NCI-H748 (cell line): Measurements from ENCODE around the gene DOCK1.
A peak's percentile ranks its signal among the peaks of the same experiment; 100 is the strongest.

Experiments used
- DNase-seq: peaks from one replicate; lab custom pipeline; 2025; ENCODE audit not compliant: unreplicated experiment; lab: John Stamatoyannopoulos, UW

Gene DOCK1

DNA sequence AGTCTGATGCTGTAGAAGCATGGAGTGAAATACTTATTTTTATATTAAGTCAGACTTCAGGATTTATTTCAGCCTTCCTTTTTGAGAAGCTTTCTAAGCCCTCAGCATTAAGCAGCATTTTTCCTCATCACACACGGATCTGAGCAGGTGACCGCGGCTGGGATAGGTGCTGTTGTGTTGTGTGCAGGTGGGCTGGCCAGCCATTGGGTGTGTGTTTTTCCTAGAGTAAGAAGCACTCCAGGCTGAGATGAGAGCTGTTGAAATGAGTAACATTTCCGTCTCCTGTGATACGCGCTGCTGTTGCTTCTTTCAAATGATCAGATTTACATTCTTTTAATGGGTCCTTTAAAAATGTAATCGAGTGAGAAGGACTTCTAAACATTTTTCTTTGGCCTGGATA lies 227.2 kb downstream of the DOCK1 start:
- no peak for DNase-seq

DNA sequence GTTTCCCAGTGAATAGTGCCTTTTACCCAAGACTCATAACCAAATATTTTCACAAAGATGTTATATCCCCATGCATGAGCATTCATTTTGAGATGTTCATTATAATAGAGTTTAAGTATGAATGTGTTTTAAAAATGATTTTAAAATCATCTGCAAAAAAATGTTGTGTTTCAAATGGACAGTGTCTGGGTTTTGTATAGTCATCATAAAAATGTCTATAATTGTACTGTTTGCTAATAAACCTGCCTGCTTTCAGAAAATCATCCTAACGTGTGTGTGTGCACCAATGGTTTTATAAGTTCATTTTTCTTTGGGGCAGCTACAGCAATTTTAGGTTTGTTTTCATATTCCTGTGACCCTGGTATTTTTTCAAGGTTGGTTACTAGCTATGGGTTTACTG lies 228.0 kb downstream of the DOCK1 start:
- DNase-seq = no peak

DNA sequence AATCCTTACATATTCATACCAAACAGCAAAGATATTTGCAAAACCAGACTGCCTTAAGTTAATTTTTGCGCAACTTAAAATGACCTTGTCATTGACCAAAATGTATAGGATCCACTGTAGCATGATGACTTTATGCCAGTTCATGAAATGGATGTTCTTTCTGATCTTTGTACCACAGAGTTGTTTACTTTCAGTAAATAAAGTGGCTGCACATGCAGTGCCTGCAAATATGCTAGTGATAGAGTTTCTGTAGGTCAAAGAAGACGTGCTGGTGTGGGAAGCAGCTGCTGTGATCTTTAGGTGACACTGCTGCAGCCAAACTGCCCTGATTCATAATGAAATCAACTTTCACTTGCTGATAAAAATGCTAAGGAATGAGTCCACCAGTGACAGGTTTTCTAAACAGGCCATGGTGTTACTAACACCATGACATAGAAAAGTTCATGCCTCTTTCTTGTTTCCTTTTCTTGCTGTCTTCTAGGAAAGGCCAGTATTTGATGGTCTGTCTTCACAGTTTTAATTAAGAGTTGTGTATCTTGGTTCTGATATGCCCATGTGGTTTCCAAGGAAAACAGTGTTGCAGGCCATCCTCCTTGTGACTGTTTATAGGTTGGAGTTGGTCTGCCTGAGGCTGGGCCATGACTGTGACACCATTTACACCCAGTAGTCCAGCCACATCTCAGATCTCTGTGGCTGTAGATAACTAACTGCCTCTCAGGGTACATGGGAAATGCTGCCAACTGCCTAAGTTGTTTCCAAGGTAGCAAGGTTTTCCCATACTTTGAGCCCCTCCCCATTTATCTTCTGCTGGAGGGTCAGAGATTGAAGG lies 228.7 kb downstream of the DOCK1 start:
- DNase-seq = no peak

DNA sequence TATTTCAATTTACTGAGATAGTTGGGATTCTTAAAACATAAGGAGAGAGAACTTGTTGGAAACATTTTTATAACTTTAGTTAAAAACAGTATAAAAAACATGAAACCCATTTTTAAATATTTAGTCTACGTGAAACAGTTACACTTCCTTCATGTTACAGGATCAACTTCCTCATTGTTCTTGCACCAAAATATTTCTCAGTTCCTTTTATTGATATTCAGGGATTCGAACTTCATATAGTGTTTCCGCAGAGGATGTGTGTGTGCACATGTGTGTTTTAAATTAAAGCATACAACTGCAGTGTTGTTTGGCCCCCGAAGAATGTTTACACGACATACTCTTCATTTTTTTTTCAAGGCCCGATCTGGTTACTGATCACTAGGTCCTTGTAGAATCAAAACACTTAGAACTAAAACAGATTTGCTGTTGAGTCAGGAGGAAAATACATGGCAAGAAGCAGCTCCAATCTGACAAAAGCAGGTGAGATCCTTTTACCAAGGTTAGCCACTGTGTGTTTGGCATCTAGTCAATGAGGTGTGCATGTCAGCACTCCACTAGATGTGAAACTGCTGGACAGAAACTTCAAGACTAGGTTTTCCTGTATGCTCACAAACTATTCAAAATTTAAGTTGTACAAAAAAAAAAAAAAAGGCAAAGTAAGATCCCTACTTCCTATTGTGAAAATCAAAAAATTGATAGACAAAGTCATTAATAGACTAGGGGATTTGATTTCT lies 230.8 kb downstream of the DOCK1 start:
- no peak for DNase-seq

DNA sequence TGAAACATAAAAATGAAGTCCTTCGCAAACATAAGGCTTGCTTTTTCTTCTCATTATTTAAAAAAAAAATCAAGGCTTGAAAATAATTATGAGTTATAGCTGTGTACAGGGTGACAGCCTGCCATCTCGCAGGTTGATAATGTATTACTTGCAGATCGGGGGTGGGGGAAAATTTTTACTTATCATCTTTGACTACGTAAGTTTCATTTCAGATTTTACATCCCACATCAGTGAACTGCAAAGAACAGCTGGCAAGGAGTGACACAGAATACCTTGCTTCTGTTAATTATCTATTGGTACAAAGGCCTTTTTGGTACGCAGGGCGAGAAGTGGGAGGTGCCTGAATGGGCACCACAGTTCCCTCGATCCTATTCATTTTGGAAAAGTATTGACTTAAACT lies 232.2 kb downstream of the DOCK1 start:
- DNase-seq = no peak

DNA sequence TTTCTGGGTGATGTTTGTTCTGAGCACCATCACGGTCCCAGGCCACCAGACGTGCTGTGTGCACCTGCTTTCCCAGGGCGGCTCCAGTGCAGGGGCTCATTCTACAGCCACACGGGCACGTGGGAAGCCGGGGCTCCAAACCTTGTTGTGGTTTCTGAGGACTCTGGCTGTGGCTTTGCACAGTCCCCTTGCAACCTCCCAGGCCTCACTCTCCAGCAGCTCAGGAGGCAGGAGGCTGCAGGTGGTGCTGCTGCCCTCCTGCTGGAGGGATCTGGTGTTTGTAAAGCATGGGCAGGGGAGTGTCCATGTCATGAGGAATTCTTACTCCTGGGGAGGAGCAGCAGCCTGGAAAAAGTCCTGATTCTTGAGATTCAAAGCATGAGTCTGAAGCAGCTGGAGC lies 236.9 kb downstream of the DOCK1 start:
- no peak for DNase-seq

DNA sequence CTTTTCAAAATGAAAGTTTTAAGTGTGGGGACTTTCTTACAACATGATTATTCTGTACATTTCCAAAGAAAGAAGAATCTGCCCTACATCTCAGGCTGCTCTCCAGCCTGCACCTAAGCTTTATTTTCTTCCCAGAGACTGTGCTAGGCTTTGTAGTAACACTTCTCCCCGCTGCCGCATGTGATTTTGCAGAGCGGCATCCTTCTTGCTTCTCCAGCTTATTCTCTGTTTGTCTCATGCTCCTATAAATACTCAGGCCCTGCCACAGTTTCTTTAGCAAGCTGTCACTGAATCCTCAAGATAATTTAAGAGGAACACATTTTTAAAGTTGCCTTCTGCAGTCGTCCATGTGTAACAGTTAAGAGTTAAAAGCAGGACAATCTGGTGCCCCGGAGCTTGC lies 237.6 kb downstream of the DOCK1 start:
- no peak for DNase-seq

DNA sequence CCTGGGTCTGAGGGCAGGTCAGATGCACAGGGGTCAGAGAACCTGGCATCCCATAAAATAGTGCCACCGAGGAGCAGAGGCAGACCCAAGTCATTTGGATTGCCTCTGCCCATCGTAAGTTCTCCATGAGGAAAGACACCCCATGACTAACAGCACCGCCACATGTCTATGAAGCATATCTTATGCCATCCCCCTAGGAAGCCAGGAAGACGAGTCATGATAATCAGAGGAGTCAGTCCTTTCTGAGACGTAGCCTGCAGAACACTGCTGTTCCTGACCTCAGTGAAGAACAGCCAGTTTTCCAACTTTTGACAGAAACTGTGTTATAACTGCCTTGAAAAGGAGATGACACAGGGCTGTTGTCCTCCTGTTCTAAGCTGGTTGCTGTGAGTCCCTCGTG lies 239.9 kb downstream of the DOCK1 start:
- no peak for DNase-seq

DNA sequence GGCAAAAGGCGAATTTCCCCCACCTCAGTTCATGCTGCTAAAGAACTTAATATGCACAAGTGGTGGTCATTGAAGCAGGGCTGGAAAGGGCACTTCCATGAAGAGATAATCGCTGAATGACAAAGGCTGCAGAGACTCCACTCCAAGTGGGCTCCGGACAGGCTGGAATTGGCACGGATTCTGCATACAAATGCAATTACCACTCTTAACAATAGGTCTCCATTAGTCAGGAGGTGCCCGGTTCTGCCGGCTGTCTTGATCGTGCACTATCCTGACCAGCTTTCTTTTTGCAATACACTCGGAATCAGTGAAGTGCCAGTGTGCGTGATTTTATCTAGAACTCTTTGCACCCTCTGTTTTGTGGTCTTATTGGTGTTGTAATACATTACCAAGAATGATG lies 241.4 kb downstream of the DOCK1 start:
- DNase-seq = peak; percentile 65

DNA sequence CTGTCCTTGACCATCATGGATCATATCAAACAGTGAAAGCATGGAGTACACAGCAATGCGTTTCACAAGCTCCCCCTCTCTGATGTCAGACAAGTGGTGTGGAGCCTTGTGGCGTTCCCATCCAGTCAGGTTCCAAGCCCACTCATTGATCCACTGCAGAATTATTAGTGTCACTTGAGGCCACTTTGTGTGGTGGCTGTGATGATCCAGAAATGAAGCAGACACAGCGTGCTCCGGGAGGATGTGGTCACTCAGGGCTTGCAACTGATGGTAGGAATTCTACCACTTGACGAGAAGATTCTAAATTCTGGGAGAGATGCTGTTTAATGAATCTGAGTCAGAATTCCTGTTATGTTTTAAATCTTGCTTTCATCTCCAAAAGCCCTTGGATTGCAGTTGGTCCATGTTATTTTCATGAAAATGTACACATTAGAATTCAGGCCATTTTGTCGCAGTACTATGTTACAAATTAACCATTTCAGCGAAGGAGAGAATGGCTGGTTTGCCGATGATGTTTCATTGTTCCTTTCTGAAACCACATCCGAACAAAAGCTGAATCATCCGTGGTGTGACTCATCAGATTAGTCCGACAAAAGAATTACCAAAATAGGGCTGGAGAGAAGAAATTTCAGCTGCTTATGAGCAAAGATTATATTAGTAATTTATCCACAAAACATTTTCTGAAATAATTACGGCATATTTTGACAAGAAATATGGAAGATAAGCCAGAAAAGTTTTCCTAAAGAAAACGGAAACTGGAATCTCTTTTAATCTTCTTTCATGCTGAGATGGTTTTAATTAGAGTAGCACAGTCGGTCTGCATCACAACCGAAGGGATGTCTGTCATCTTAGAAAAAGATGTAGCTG lies 243.1 kb downstream of the DOCK1 start:
- no peak for DNase-seq

DNA sequence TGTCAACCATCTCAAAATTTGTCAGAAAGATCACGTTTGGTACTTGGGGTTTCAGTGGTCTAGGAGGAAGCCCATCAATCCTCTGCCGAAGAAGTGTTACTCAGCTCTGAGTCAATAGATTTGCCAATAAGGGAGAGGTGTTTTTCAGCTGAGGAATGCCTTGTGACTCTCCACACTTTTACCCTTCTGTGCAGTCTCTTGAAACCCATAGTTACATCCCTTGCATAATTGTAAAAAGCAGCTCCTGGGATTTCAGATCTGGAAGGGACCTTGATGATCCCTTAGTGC lies 243.6 kb downstream of the DOCK1 start:
- no peak for DNase-seq

DNA sequence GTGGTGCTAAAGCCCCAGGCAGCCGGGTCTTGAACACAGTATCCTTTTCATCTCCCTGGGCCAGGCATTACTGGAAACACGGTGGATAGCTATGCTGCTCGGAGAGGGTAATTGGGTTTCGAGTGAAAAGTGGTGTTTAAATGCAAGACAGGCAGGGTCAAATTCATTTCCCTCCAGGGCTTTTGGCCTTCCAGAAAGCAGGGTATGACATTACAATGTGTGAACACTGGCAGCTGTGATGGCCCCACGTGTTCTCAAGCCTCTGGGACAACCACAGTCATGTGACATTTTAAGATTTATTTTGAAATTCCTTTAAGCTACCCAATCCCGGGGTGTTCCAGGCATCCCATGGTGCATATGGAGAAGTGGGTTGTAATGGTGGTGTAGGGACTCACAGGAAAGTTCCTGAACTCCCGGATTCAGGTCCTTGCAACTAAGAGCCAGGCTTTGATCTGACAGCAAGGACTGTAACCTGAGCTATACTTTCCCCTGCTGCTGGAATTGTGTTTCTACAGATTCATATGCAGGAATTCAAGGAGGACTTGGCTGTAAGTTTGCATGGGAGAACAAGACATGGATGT lies 244.4 kb downstream of the DOCK1 start:
- no peak for DNase-seq

DNA sequence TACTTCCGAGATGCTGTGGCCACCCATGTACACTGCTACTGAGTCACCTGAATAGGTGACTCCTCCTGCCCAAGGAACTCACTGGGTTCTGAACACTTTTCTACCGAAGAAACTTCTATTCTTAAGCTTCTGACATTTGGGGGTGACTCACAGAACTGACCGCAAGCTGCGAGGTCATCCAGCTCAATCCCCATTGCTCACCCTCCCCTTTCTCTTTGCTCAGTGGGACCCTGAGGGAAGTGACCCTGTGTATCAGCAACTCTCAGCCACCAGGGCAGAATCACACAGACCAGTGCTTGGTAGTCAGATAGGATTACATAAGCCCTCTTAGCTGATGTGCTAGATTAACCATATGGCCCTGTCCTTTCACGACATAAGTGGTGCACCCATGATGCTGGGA lies 244.9 kb downstream of the DOCK1 start:
- DNase-seq = no peak

DNA sequence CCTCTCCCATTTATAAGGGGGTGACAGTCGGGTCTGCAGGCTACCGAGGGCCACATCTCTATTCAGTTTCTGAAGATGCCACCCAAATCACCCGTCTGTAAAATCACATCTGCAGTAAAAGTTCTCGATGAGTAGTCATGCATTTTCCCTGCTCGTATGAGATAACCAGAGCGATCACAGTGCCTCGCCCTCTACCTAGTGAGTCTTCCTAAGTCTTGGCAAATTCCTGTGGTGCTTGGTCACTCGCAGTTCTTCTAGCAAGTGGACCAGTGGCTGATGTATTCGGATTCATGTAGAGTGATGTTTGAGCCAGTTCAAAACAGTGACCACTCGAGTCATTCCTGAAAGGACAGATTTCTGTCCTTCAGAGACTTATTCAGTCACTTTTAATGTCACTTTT lies 246.3 kb downstream of the DOCK1 start:
- no peak for DNase-seq

DNA sequence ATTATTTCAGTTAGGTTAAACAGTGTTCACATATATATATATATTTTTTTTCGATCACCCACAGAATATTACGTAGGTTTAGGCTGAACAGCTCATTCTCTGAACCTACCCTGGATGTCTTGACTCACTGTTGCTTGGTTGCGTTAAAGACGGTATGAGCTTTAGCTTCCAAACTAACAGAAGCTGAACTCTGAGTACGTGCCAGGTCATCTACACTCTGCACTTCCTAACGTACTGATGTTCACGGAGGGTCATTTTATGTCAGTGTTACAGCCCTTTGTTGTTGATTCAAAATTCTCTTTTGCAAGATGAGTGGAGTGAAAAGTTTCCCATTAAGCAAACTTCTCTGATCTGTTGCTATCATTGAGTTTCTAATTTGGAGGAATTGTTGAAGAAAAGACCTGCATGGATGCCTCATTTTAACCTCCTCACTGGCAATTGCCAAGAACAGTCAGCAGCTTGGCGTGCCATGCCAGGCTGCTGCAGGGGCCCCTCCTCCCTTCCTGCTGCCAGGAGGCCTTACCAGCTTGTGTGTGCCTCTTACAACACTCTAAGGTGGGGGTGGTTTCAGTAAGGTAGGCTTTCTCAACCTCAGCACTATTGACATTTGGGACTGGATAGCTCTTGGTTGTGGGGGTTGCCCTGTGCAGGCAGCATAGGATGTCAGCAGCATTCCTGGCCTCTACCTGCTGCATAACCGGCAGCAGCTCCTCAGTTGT lies 246.9 kb downstream of the DOCK1 start:
- DNase-seq = no peak

DNA sequence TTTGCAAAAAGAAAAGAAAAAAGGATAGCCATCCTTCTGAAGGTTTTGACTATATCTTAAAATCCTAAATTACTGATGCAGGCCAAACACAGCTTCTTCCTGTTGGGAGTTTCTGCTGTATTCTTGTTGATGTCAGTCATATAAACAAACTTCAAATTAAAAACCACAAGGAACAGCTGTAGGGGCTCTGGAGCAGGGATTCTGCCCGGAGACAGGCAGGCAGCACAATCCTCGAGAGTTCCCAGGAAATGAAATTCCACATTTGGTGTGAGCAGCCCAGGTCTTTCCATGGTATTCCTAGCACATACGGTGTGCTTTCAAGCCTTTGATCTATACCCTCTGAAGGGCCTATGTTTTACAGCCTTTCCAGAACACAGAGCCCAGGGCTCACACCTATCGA lies 248.0 kb downstream of the DOCK1 start:
- no peak for DNase-seq

DNA sequence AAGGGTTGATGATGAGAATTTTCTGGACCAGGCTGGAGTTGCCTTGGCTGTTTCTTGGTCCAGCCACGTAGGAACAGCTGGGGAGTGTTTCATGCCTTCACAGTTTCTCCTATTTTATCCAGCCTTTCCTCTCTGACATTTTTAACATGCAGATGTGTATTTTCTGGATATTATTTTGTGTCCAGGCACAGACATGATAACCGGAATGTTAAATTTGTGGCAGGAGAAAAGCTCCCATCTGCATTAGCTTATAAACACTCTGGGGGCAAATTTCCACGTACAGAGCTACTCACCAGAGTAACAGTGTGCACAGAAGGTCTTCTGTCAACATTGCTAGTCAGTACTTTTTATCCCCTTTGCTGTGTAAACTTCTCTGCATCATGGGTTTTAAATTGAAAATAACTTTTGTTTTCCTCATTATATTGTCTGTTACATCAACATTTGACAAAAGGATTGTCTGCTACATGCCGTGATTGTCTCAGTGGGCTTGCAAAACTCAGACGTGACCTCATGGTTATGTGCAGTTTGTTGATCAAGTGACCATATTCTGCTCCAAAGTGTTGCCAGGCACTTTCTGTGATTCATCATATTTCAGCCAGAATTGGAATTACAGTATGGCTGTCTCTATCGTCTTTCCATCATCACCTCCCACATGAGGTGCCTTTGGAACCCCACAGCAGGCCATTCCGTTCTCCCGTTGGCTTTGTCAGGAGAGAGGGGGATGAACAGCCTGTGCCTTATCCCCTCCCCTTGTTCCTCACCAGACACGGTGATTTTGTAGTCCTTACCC lies 249.8 kb downstream of the DOCK1 start:
- no peak for DNase-seq

DNA sequence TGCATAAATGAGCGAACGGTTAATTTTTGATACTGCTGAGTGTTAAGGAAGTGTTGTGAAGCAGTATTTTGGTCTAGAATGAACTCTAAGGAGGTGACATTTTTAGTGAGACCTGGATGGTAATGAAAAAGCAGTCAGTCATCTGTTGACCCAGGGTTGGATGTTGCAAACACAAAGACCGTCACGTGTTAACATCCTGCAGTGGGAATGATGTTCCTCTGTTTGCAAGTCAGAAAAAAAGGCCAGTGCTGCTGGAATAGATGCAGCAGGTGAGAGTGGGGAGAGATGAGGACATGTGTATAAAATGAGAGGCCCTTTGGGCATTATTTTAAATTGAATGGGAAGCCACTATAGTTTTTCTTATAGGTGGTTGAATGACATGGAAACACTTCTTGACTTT lies 251.9 kb downstream of the DOCK1 start:
- DNase-seq = peak; percentile 51

DNA sequence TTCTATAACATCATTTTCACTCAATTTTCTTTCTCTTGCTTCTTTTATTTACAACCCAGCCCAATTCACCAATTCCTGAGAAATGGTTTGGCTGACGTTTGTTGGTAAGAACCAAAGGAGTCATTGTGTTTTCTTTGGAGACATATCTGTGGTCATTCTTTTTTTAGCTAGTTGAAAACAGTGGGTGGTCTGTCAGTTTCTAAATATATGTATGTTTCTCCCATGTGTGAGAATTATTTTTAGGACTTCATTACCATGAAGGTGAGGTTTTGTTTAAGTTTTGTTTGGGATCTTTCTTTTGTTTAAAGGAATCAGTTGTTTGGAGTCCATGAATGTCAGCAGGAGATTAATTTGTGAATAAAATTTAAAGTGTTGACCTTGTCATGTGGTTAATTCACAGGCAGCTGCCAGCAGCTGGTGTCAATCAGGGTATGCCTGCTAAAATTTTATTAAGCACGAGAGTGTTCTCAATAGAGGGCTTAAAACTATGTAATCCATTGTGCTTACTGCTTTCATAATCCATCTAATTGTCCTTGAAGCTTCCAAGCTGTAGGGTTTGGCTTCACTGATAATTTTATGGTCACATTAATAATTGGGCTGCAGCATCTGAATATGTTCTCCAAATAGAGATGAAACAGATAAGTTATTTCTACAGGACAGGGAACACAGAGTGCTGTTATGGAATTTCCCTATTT lies 252.4 kb downstream of the DOCK1 start:
- DNase-seq = peak; percentile 33

DNA sequence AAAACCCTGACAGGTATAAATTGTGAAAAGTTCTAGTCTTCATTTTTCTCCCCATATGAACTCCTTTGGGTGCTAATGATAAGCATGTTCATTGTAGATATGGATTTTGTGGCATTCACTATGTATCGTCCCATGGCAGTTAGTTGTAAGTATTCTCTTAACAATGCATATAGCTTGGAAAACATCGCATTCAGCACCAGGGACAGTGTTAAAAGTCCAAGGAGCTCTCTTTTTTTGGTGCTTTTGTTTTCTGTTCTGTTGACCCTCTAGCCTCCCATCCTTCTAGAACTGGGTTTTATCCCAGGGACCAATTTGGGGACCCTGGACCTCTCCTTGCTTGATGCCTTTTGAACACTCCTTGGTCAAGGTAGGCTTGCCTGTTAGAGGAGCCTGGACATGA lies 253.4 kb downstream of the DOCK1 start:
- DNase-seq = no peak
